Stimulated activated CD8-positive, alpha-beta memory T cell treated with anti-CD3 and anti-CD28 coated beads, Interleukin-15, amount 100 ng/mL, for 1 hour (primary cell): ENCODE results near the gene AGBL1.
"Not testable (repeated sequence)": the region's sequence is repeated elsewhere in the genome, so short reads cannot be mapped to it uniquely, and the experiment has no call there.

Experiments used
- DNase-seq: peaks from one replicate; pipeline ENCODE4 v3.0.0-alpha.2; 2020; ENCODE audit warnings: low read depth

The AGBL1 gene

GRCh38 chr15:86082619-86083380 is 3.1 kb downstream of the AGBL1 start:
- no peak for DNase-seq

- no peak for DNase-seq
Measured at GRCh38 chr15:86087808-86088207, 8.1 kb downstream of the AGBL1 start.

- DNase-seq: no peak
Measured at GRCh38 chr15:86089422-86089821, 9.8 kb downstream of the AGBL1 start.

- no peak for DNase-seq
Measured at GRCh38 chr15:86101818-86102217, 22.1 kb downstream of the AGBL1 start.

GRCh38 chr15:86103825-86104224 is 24.2 kb downstream of the AGBL1 start:
- DNase-seq: no peak

- DNase-seq: no peak
Measured at GRCh38 chr15:86106306-86106705, 26.6 kb downstream of the AGBL1 start.

GRCh38 chr15:86115145-86115801 is 35.6 kb downstream of the AGBL1 start:
- no peak for DNase-seq

- no peak for DNase-seq
Measured at GRCh38 chr15:86121568-86122225, 42.0 kb downstream of the AGBL1 start.

- DNase-seq: not testable (repeated sequence)
Measured at GRCh38 chr15:86122691-86123391, 43.2 kb downstream of the AGBL1 start.

- DNase-seq: no peak
Measured at GRCh38 chr15:86125775-86126174, 46.1 kb downstream of the AGBL1 start.

GRCh38 chr15:86127547-86127946 is 47.9 kb downstream of the AGBL1 start:
- no peak for DNase-seq

GRCh38 chr15:86135041-86135440 is 55.4 kb downstream of the AGBL1 start:
- no peak for DNase-seq

- no peak for DNase-seq
Measured at GRCh38 chr15:86136861-86137260, 57.2 kb downstream of the AGBL1 start.

GRCh38 chr15:86138798-86139197 is 59.1 kb downstream of the AGBL1 start:
- no peak for DNase-seq

- no peak for DNase-seq
Measured at GRCh38 chr15:86139828-86140227, 60.2 kb downstream of the AGBL1 start.

- DNase-seq: no peak
Measured at GRCh38 chr15:86154705-86155104, 75.0 kb downstream of the AGBL1 start.

GRCh38 chr15:86155551-86155950 is 75.9 kb downstream of the AGBL1 start:
- DNase-seq: no peak

- DNase-seq: no peak
Measured at GRCh38 chr15:86157606-86158293, 78.1 kb downstream of the AGBL1 start.

GRCh38 chr15:86159468-86159867 is 79.8 kb downstream of the AGBL1 start:
- no peak for DNase-seq

- no peak for DNase-seq
Measured at GRCh38 chr15:86161250-86161649, 81.6 kb downstream of the AGBL1 start.

- DNase-seq: no peak
Measured at GRCh38 chr15:86162172-86162591, 82.5 kb downstream of the AGBL1 start.

- DNase-seq: no peak
Measured at GRCh38 chr15:86162641-86163040, 83.0 kb downstream of the AGBL1 start.
